H4 (cell line): ENCODE data around the gene GOLGA6L2. TPM values are rescaled to one million over a fixed set of nuclear protein-coding genes. Genes with fewer than 3 reads are reported as not detected.
A peak's percentile ranks its signal among the peaks of the same experiment; 100 is the strongest.
"Not testable (repeated sequence)": the region's sequence is repeated elsewhere in the genome, so short reads cannot be mapped to it uniquely, and the experiment has no call there.

Experiments
- DNase-seq: peaks from one replicate; pipeline ENCODE4 v3.0.0-alpha.2; 2015; ENCODE audit warnings: low spot score
- total RNA-seq: library from RNA; depleted of rRNA; stranded (reverse); fragments of >200 nt; shearing (Covaris generic); gene quantifications from 2 replicates; pipeline ENCODE4 v1.2.3, GENCODE V29; 2014; rRNA removed

The GOLGA6L2 gene
- not detected in 2 replicates for total RNA-seq

GRCh38 chr15:23447107-23447500 lies at the start of gene GOLGA6L2:
Gene GOLGA6L2, minus strand, starts transcription at chr15:23447243. Its CDS starts 62 bp downstream, at chr15:23447181.
- no peak for DNase-seq

GRCh38 chr15:23484870-23485269 lies 37.8 kb upstream of the GOLGA6L2 start:
- DNase-seq = no peak

- DNase-seq = no peak
Observed at GRCh38 chr15:23483821-23484299, 36.8 kb upstream of the GOLGA6L2 start.

GRCh38 chr15:23482764-23483489 lies 35.9 kb upstream of the GOLGA6L2 start:
- DNase-seq = no peak

- no peak for DNase-seq
Observed at GRCh38 chr15:23482228-23482627, 35.2 kb upstream of the GOLGA6L2 start.

- no peak for DNase-seq
Observed at GRCh38 chr15:23477920-23478319, 30.9 kb upstream of the GOLGA6L2 start.

GRCh38 chr15:23472678-23473077 lies 25.6 kb upstream of the GOLGA6L2 start:
- DNase-seq = peak; percentile 10

- no peak for DNase-seq
Observed at GRCh38 chr15:23472033-23472432, 25.0 kb upstream of the GOLGA6L2 start.

- peak; percentile 42 for DNase-seq
Observed at GRCh38 chr15:23467110-23467600, 20.1 kb upstream of the GOLGA6L2 start.

- DNase-seq = no peak
Observed at GRCh38 chr15:23457890-23458289, 10.8 kb upstream of the GOLGA6L2 start.

GRCh38 chr15:23446215-23447106 lies 582 bp downstream of the GOLGA6L2 start:
- DNase-seq = no peak

GRCh38 chr15:23444269-23444668 lies 2.8 kb downstream of the GOLGA6L2 start:
- DNase-seq = no peak

GRCh38 chr15:23441204-23441603 lies 5.8 kb downstream of the GOLGA6L2 start:
- DNase-seq = no peak

GRCh38 chr15:23440596-23440995 lies 6.4 kb downstream of the GOLGA6L2 start:
- DNase-seq = no peak

- no peak for DNase-seq
Observed at GRCh38 chr15:23439513-23439912, 7.5 kb downstream of the GOLGA6L2 start.

GRCh38 chr15:23438816-23439466 lies 8.1 kb downstream of the GOLGA6L2 start:
- no peak for DNase-seq

GRCh38 chr15:23437673-23438072 lies 9.4 kb downstream of the GOLGA6L2 start:
- no peak for DNase-seq

- DNase-seq = no peak
Observed at GRCh38 chr15:23437146-23437545, 9.9 kb downstream of the GOLGA6L2 start.

GRCh38 chr15:23436421-23436820 lies 10.6 kb downstream of the GOLGA6L2 start:
- no peak for DNase-seq

- DNase-seq = not testable (repeated sequence)
Observed at GRCh38 chr15:23434699-23435098, 12.3 kb downstream of the GOLGA6L2 start.

- DNase-seq = not testable (repeated sequence)
Observed at GRCh38 chr15:23425327-23425726, 21.7 kb downstream of the GOLGA6L2 start.
